ENCODE measurements around the gene BCL11B.

DNA sequence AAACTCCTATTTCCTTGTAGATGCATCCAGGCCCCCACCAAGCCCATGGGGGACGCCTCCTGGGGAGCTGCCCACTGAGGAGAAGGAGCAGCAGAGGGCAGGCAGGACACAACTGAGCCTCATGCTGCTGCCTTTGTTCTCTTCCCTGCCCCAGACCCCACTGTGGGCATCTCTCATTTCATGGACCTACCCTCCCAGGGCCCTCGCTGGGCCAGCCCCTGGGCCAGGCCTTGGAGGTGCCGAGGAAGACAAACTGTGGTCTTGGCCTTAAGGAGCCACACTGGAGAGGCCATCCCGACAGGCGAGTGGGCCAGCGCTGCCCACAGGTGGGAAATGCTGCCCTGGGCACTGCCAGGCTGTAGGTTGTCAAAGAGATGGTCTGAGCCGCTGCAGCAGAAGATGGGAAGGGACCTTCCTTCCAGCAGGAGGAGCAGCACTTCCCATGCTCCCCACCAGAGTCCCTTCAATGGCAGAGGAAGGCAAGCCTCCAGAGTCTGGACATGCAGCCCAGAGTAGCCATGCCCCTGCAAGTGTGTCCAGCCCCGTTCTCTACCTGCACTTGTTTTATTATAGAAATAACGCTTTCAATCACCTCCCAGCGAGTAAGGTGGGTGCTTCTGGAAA, 147.4 kb downstream of the BCL11B start:
- TF ChIP-seq, protein P1, sequence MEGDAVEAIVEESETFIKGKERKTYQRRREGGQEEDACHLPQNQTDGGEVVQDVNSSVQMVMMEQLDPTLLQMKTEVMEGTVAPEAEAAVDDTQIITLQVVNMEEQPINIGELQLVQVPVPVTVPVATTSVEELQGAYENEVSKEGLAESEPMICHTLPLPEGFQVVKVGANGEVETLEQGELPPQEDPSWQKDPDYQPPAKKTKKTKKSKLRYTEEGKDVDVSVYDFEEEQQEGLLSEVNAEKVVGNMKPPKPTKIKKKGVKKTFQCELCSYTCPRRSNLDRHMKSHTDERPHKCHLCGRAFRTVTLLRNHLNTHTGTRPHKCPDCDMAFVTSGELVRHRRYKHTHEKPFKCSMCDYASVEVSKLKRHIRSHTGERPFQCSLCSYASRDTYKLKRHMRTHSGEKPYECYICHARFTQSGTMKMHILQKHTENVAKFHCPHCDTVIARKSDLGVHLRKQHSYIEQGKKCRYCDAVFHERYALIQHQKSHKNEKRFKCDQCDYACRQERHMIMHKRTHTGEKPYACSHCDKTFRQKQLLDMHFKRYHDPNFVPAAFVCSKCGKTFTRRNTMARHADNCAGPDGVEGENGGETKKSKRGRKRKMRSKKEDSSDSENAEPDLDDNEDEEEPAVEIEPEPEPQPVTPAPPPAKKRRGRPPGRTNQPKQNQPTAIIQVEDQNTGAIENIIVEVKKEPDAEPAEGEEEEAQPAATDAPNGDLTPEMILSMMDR (IDR thresholded peaks at IDR 0.05; ENCODE audit: poor library complexity), result no peak
- TF ChIP-seq EZH2 (IDR thresholded peaks at IDR 0.05; ENCODE audit: borderline replicate concordance) (no peak), EZH2phosphoT487 (IDR thresholded peaks at IDR 0.05; ENCODE audit: low read depth, severe bottlenecking, unreplicated experiment) (no peak)
